Measurements from ENCODE around the gene PHF19. TPM values are rescaled to one million over a fixed set of nuclear protein-coding genes. Genes with fewer than 3 reads are reported as not detected.

PHF19 gene
- total and polyA plus RNA-seq, 2 donors (not counting 3 experiments of a cell fraction or from before 2014, with no cell fraction given): 102 to 153 TPM

DNA sequence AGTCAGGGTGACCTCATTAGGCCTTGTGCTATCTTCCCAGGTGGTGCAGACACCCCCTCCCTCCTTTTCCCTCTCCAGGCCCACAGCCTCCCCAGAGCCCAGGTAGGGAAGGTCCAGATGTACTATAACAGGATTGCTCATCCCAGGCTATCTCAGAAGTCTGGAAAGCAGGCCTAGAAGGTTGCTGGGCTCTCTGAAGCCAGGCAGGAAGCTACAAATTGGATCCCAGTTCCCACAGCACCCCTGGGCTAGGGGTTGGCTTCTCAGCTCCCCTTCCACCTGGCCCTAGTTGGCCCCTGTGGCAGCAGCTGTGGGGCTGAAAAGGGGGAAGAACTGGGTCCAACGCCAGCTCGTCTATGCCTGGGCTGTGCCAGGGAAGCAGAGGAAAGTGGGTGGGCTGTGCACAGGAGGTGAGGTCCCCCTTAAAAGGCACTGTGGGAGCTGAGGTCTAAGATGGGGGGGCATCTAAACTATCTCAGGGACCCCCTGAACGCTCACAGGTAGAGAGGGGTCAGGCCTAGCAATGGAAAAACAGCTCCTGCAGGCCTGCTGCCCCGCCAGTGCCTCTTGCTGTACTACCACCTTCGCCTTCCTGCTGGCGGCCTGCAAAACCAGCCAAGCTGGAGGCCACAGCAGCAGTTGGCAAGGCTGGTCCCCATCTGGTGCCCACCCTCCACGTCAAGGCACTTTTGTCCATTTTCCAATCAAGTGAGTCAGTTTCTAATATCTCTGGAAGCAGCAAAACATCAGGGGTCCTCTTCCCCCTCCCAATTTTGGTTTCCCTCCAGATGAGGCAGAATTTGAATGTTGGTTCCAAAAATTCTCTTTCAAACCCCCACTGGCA, 20.9 kb downstream of the PHF19 start:
- dilution Hi-C loops (cut with MboI; ENCODE audit: extremely low pct_ligation_motif_present, low sequenced_read_pairs): no loop called here
- Histone ChIP-seq H3K36me3 (ENCODE audit: control insufficient read depth in 2 of 2, extremely low read depth in 1 of 2, insufficient read depth in 2 of 2, low read length in 2 of 2) (peaks cover 9 to 17% of the 10 kb centered on the region in 2 experiments), H3K4me3 (replicated peaks in 1 of 3; ENCODE audit: insufficient read depth in 1 of 3, low read depth in 1 of 3, low read length in 3 of 3) (no peak overlapping the region), H3K9me1 (replicated peaks; ENCODE audit: control insufficient read depth, extremely low read depth, insufficient read depth, low read length) (no peaks in the 10 kb centered on the region), H3K4me2 (ENCODE audit: insufficient read depth, low read length) (no peak overlapping the region), H3K9ac (replicated peaks; ENCODE audit: extremely low read depth, insufficient read depth, low read length) (no peak overlapping the region), H3K27ac (ENCODE audit: insufficient read depth, low read depth, low read length) (no peak overlapping the region), H3K4me1 (ENCODE audit: control insufficient read depth, extremely low read depth, insufficient read depth, low read length) (no peaks in the 10 kb centered on the region), H3K9me3 (replicated peaks; ENCODE audit: control insufficient read depth, insufficient read depth, low read length) (no peaks in the 10 kb centered on the region), H3K79me2 (ENCODE audit: control insufficient read depth, insufficient read depth, low read length) (no peaks in the 10 kb centered on the region), H3K27me3 (ENCODE audit: control insufficient read depth in 2 of 2, insufficient read depth in 2 of 2, low read length in 2 of 2) (no peaks in the 10 kb centered on the region), H2AFZ (ENCODE audit: low read depth, low read length) (no peak overlapping the region), H4K20me1 (replicated peaks; ENCODE audit: control insufficient read depth, extremely low read depth, insufficient read depth, low read length) (no peaks in the 10 kb centered on the region)
- no peak for TF ChIP-seq MYC (IDR thresholded peaks at IDR 0.05; ENCODE audit: low read depth, low read length)
- TF ChIP-seq EZH2 (IDR thresholded peaks at IDR 0.05; ENCODE audit: borderline replicate concordance, low read depth, low read length, severe bottlenecking): no peak
- TF ChIP-seq, protein P1, sequence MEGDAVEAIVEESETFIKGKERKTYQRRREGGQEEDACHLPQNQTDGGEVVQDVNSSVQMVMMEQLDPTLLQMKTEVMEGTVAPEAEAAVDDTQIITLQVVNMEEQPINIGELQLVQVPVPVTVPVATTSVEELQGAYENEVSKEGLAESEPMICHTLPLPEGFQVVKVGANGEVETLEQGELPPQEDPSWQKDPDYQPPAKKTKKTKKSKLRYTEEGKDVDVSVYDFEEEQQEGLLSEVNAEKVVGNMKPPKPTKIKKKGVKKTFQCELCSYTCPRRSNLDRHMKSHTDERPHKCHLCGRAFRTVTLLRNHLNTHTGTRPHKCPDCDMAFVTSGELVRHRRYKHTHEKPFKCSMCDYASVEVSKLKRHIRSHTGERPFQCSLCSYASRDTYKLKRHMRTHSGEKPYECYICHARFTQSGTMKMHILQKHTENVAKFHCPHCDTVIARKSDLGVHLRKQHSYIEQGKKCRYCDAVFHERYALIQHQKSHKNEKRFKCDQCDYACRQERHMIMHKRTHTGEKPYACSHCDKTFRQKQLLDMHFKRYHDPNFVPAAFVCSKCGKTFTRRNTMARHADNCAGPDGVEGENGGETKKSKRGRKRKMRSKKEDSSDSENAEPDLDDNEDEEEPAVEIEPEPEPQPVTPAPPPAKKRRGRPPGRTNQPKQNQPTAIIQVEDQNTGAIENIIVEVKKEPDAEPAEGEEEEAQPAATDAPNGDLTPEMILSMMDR (IDR thresholded peaks at IDR 0.05; ENCODE audit: extremely low read depth in 1 of 2, insufficient read depth in 1 of 2, low read depth in 1 of 2, low read length in 2 of 2): no peak
- TF ChIP-seq POLR2A (IDR thresholded peaks at IDR 0.05; ENCODE audit: low read depth, low read length): no peak
- no peak for TF ChIP-seq POLR2AphosphoS5 (IDR thresholded peaks at IDR 0.05; ENCODE audit: insufficient read depth, low read depth, low read length)
- TF ChIP-seq FOS (IDR thresholded peaks at IDR 0.05; ENCODE audit: borderline replicate concordance, insufficient read depth, low read length): no peak
- POLR2A ChIA-PET: interaction anchor here (1.0 kb wide), 1 partner anchor 10 kb away, joined by 3 read pairs; no protein-coding TSS in a partner anchor
- DNase-seq (ENCODE audit: low read depth, low spot score) (no peak), FAIRE-seq (no peak)
- intact Hi-C loops (cut with micrococcal nuclease): no loop called here
- CTCF ChIA-PET: interaction anchor here (0.6 to 5.7 kb wide), 3 partner anchors 9 to 1803 kb away, joined by 3 to 22 read pairs (median 3); no protein-coding TSS in a partner anchor
- BruUV-seq (replicated peaks): TSS peak; percentile 17
